CD14-positive monocyte (primary cell): ENCODE measurements around the gene MAP4K3. TPM values are rescaled to one million over a fixed set of nuclear protein-coding genes. Genes with fewer than 3 reads are reported as not detected.

Source experiments
- DNase-seq, 3 donors: peaks; one replicate each; pipeline ENCODE4 v3.0.0-alpha.2; 2011 to 2022
- H2AFZ ChIP-seq: 2 replicates; pipeline ENCODE4 v1.6.0; 2012; ENCODE audit warnings: mild to moderate bottlenecking, low read depth, low read length, inconsistent platforms; ENCODE audit not compliant: insufficient read depth, poor library complexity, severe bottlenecking
- H3K27ac ChIP-seq, 2 donors: 1 replicate in 1 of 2; 2 replicates in 1 of 2; pipeline ENCODE4 v1.5.1; 2012 to 2013; ENCODE audit warnings: low read length in 2 of 2, control low read depth in 1 of 2, inconsistent platforms in 1 of 2, low read depth in 1 of 2, mild to moderate bottlenecking in 1 of 2
- H3K27me3 ChIP-seq, 2 donors: one replicate each; pipeline versions ENCODE4 v1.6.0 to v1.6.1; 2011 to 2013; ENCODE audit warnings: low read length in 2 of 2; ENCODE audit not compliant: control insufficient read depth in 2 of 2, insufficient read depth in 2 of 2
- H3K36me3 ChIP-seq, 2 donors: replicated peaks in 1 of 2; 1 replicate in 1 of 2; 2 replicates in 1 of 2; pipeline versions ENCODE4 v1.5.1 to v1.6.1; 2012 to 2013; ENCODE audit warnings: low read length in 2 of 2, control low read depth in 1 of 2, inconsistent platforms in 1 of 2, mild to moderate bottlenecking in 1 of 2; ENCODE audit not compliant: insufficient read depth in 2 of 2, control insufficient read depth in 1 of 2
- H3K4me1 ChIP-seq, 2 donors: 1 replicate in 1 of 2; 2 replicates in 1 of 2; pipeline versions ENCODE4 v1.5.1 to v1.6.1; 2012 to 2013; ENCODE audit warnings: low read length in 2 of 2, control low read depth in 1 of 2, inconsistent platforms in 1 of 2, mild to moderate bottlenecking in 1 of 2, moderate library complexity in 1 of 2; ENCODE audit not compliant: insufficient read depth in 2 of 2, control insufficient read depth in 1 of 2
- H3K4me2 ChIP-seq: replicated peaks from 2 replicates; pipeline ENCODE3; 2012; ENCODE audit warnings: low read length, moderate library complexity, mild to moderate bottlenecking; ENCODE audit not compliant: poor library complexity, severe bottlenecking; ENCODE audit errors: extremely low read depth
- H3K4me3 ChIP-seq, 3 experiments: fragments of 200-600 bp in 1 of 3; sonication (generic) in 1 of 3; replicated peaks in 1 of 3; 1 replicate in 2 of 3; 2 replicates in 1 of 3; pipeline ENCODE4 v1.5.1; 2011 to 2013; ENCODE audit warnings: low read length in 3 of 3, mild to moderate bottlenecking in 3 of 3, control low read depth in 2 of 3, low read depth in 2 of 3, inconsistent platforms in 1 of 3, moderate library complexity in 1 of 3
- H3K79me2 ChIP-seq: 2 replicates; pipeline ENCODE4 v1.6.0; 2012; ENCODE audit warnings: mild to moderate bottlenecking, control low read depth, inconsistent platforms, low read length, moderate library complexity; ENCODE audit not compliant: insufficient read depth
- H3K9ac ChIP-seq: 2 replicates; pipeline ENCODE4 v1.6.0; 2017; ENCODE audit warnings: low read length, mild to moderate bottlenecking; ENCODE audit not compliant: insufficient read depth, poor library complexity, severe bottlenecking
- H3K9me3 ChIP-seq, 2 donors: replicated peaks in 1 of 2; 1 replicate in 1 of 2; 2 replicates in 1 of 2; pipeline versions ENCODE4 v1.5.1 to v1.6.1; 2012 to 2013; ENCODE audit warnings: low read length in 2 of 2, control low read depth in 1 of 2; ENCODE audit not compliant: control insufficient read depth in 1 of 2, insufficient read depth in 1 of 2
- H4K20me1 ChIP-seq: 2 replicates; pipeline ENCODE4 v1.6.0; 2012; ENCODE audit warnings: mild to moderate bottlenecking, low read length, control low read depth, moderate library complexity; ENCODE audit not compliant: insufficient read depth
- H3K27ac Mint-ChIP-seq, 7 donors: one replicate each; pipeline ENCODE4 v1.8.0; 2020; ENCODE audit warnings: mild to moderate bottlenecking in 7 of 7, mixed read lengths in 7 of 7, moderate library complexity in 6 of 7, inconsistent platforms in 2 of 7
- H3K27me3 Mint-ChIP-seq, 3 donors: one replicate each; pipeline ENCODE4 v1.8.0; 2021 to 2022; ENCODE audit warnings: low read depth in 3 of 3, mild to moderate bottlenecking in 3 of 3, mixed read lengths in 3 of 3, moderate library complexity in 3 of 3, inconsistent platforms in 1 of 3
- H3K36me3 Mint-ChIP-seq, 2 donors: one replicate each; pipeline ENCODE4 v1.8.0; 2020; ENCODE audit warnings: mixed read lengths in 2 of 2, inconsistent platforms in 1 of 2, mild to moderate bottlenecking in 1 of 2
- H3K4me1 Mint-ChIP-seq: one replicate; pipeline ENCODE4 v1.8.0; 2020; ENCODE audit warnings: mild to moderate bottlenecking, mixed read lengths
- H3K4me3 Mint-ChIP-seq, 2 donors: one replicate each; pipeline ENCODE4 v1.8.0; 2020; ENCODE audit warnings: mild to moderate bottlenecking in 2 of 2, mixed read lengths in 2 of 2, moderate library complexity in 1 of 2
- H3K9me3 Mint-ChIP-seq, 7 donors: one replicate each; pipeline ENCODE4 v1.8.0; 2020 to 2022; ENCODE audit warnings: mixed read lengths in 7 of 7, mild to moderate bottlenecking in 6 of 7, moderate library complexity in 6 of 7, inconsistent platforms in 2 of 7
- WGBS: methylation state at CpG from one replicate; pipeline ENCODE4 v1.1.5; 2013; ENCODE audit warnings: missing lambda C conversion rate; ENCODE audit not compliant: insufficient coverage; 5-methylcytosine and 5-hydroxymethylcytosine counted together
- intact Hi-C, 2 donors: fragments of 100-400 bp; cut with micrococcal nuclease; formaldehyde crosslinking; loops; one replicate each; pipeline versions ENCODE4 v1.15.0 to v1.15.1; 2023
- polyA plus RNA-seq, 3 donors: library from polyadenylated mRNA; depleted of rRNA in 1 of 3; unstranded in 2 of 3; stranded (reverse) in 1 of 3; fragments of 300-500 nt in 2 of 3; fragments of >200 nt in 1 of 3; fragmentation: Illumina TruSeq in 2 of 3; gene quantifications; 1 replicate in 2 of 3; 2 replicates in 1 of 3; pipeline ENCODE4 v1.2.3, GENCODE V29; 2012 to 2021
- TF ChIP-seq, protein P1 (sequence below): fragments of 200-600 bp; IDR thresholded peaks from one replicate; pipeline ENCODE4 v1.8.0; 2022; ENCODE audit warnings: antibody characterized with exemption, mild to moderate bottlenecking

Gene MAP4K3
- polyA plus RNA-seq, 3 donors = 1.0 to 8.0 (median 4.0) TPM

- no peak for DNase-seq
These were observed 42.6 kb upstream of the MAP4K3 start for GRCh38 chr2:39479696-39480095.

GRCh38 chr2:39479053-39479670 lies 42.1 kb upstream of the MAP4K3 start:
- Mint-ChIP-seq H3K4me1 (peaks cover 47% of the 10 kb centered on the region), H3K27ac (no peak overlapping the region), H3K27me3 (peaks cover 0 to 5% (median 0%) of the 10 kb centered on the region in 3 donors), H3K9me3 (peaks cover 5 to 10% (median 9%) of the 10 kb centered on the region in 7 donors), H3K36me3 (peaks cover 9% of the 10 kb centered on the region in 2 donors), H3K4me3 (no peak overlapping the region)
- DNase-seq = no peak
- H3K9ac ChIP-seq = no peak overlapping the region
- no peak overlapping the region for H3K4me2 ChIP-seq
- no peaks in the 10 kb centered on the region for H3K27me3 ChIP-seq
- no peaks in the 10 kb centered on the region for H3K79me2 ChIP-seq
- H3K4me3 ChIP-seq = no peak overlapping the region
- no peaks in the 10 kb centered on the region for H4K20me1 ChIP-seq
- peaks cover 37 to 43% of the 10 kb centered on the region in 2 donors for H3K4me1 ChIP-seq
- no peaks in the 10 kb centered on the region for H3K36me3 ChIP-seq
- intact Hi-C loops = no loop called here
- no peak overlapping the region for H2AFZ ChIP-seq
- peaks cover 6% of the 10 kb centered on the region in 2 donors for H3K9me3 ChIP-seq
- TF ChIP-seq, protein P1, sequence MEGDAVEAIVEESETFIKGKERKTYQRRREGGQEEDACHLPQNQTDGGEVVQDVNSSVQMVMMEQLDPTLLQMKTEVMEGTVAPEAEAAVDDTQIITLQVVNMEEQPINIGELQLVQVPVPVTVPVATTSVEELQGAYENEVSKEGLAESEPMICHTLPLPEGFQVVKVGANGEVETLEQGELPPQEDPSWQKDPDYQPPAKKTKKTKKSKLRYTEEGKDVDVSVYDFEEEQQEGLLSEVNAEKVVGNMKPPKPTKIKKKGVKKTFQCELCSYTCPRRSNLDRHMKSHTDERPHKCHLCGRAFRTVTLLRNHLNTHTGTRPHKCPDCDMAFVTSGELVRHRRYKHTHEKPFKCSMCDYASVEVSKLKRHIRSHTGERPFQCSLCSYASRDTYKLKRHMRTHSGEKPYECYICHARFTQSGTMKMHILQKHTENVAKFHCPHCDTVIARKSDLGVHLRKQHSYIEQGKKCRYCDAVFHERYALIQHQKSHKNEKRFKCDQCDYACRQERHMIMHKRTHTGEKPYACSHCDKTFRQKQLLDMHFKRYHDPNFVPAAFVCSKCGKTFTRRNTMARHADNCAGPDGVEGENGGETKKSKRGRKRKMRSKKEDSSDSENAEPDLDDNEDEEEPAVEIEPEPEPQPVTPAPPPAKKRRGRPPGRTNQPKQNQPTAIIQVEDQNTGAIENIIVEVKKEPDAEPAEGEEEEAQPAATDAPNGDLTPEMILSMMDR = no peak
- no peak overlapping the region for H3K27ac ChIP-seq

More at GRCh38 chr2:39479696-39480095, 42.6 kb upstream of the MAP4K3 start:
- H3K9me3 Mint-ChIP-seq = peaks cover 5 to 10% (median 9%) of the 10 kb centered on the region in 7 donors
- no peak overlapping the region for H3K4me3 ChIP-seq
- intact Hi-C loops = no loop called here
- H3K36me3 Mint-ChIP-seq = peaks cover 9% of the 10 kb centered on the region in 2 donors
- H3K9ac ChIP-seq = no peak overlapping the region
- peaks cover 45% of the 10 kb centered on the region for H3K4me1 Mint-ChIP-seq
- peaks cover 6% of the 10 kb centered on the region in 2 donors for H3K9me3 ChIP-seq
- no peaks in the 10 kb centered on the region for H3K79me2 ChIP-seq
- no peak overlapping the region for H3K4me2 ChIP-seq
- no peak overlapping the region for H3K4me3 Mint-ChIP-seq
- no peak overlapping the region for H2AFZ ChIP-seq
- WGBS = no CpG with 5 or more reads among the region's 5 CpGs
- H3K4me1 ChIP-seq = peaks cover 34 to 40% of the 10 kb centered on the region in 2 donors
- no peak overlapping the region for H3K27ac ChIP-seq
- TF ChIP-seq, protein P1 = no peak
- peaks cover 0 to 5% (median 0%) of the 10 kb centered on the region in 3 donors for H3K27me3 Mint-ChIP-seq
- H3K27me3 ChIP-seq = no peaks in the 10 kb centered on the region
- no peaks in the 10 kb centered on the region for H3K36me3 ChIP-seq
- H4K20me1 ChIP-seq = no peaks in the 10 kb centered on the region
- H3K27ac Mint-ChIP-seq = no peak overlapping the region
